H1 (cell line): ENCODE data around the gene CADM2. TPM values are rescaled to one million over a fixed set of nuclear protein-coding genes. Genes with fewer than 3 reads are reported as not detected.
A peak's percentile ranks its signal among the peaks of the same experiment; 100 is the strongest.

ENCODE experiments used
- CTCF ChIA-PET: fragments of 300-600 bp; sonication (Branson Sonifier 250); formaldehyde crosslinking; loops from one replicate; lab custom pipeline; 2021; ENCODE audit not compliant: partially characterized antibody; lab: Charles Lee
- POLR2A ChIA-PET: fragments of 300-600 bp; sonication (Branson Sonifier 250); formaldehyde crosslinking; loops from one replicate; lab custom pipeline; 2021; ENCODE audit warnings: inconsistent platforms; ENCODE audit not compliant: partially characterized antibody; lab: Charles Lee
- DNase-seq, 2 experiments: peaks; one replicate each; pipeline versions ENCODE4 v3.0.0 to v3.0.0-alpha.2; 2010 to 2022; ENCODE audit warnings: low spot score in 2 of 2, low read depth in 1 of 2, mixed read lengths in 1 of 2
- FAIRE-seq: peaks from 2 replicates; lab custom pipeline; 2011; peaks lifted over from hg19 to GRCh38; lab: Jason Lieb, UNC
- H2AFZ ChIP-seq: 2 replicates; pipeline ENCODE4 v1.8.1; 2012; ENCODE audit warnings: low read length, inconsistent platforms
- H2AK5ac ChIP-seq: 2 replicates; pipeline ENCODE4 v1.6.1; 2013; ENCODE audit warnings: low read depth, low read length
- H2BK120ac ChIP-seq: replicated peaks from 2 replicates; pipeline ENCODE3; 2013; ENCODE audit warnings: low read depth, low read length, inconsistent platforms
- H2BK12ac ChIP-seq: 2 replicates; pipeline ENCODE4 v1.6.1; 2013; ENCODE audit warnings: low read depth, low read length
- H2BK15ac ChIP-seq: 2 replicates; pipeline ENCODE4 v1.6.1; 2013; ENCODE audit warnings: low read length
- H2BK20ac ChIP-seq: 2 replicates; pipeline ENCODE4 v1.6.1; 2013; ENCODE audit warnings: low read length
- H2BK5ac ChIP-seq: 2 replicates; pipeline ENCODE4 v1.6.1; 2013; ENCODE audit warnings: low read depth, low read length
- H3K14ac ChIP-seq: 2 replicates; pipeline ENCODE4 v1.6.1; 2013; ENCODE audit warnings: inconsistent platforms; ENCODE audit not compliant: insufficient read length
- H3K18ac ChIP-seq: 2 replicates; pipeline ENCODE4 v1.6.1; 2013; ENCODE audit warnings: low read length; ENCODE audit errors: extremely low read depth
- H3K23ac ChIP-seq: 2 replicates; pipeline ENCODE4 v1.6.1; 2013; ENCODE audit warnings: inconsistent platforms; ENCODE audit not compliant: insufficient read length
- H3K23me2 ChIP-seq: 2 replicates; pipeline ENCODE4 v1.6.1; 2013; ENCODE audit warnings: low read depth, low read length
- H3K27ac ChIP-seq: 2 replicates; pipeline ENCODE4 v1.6.1; 2011; ENCODE audit warnings: low read depth, low read length, inconsistent platforms
- H3K27me3 ChIP-seq, 4 experiments: replicated peaks in 1 of 4; 1 replicate in 1 of 4; 2 replicates in 3 of 4; pipeline versions ENCODE4 v1.6.1 to v1.8.1; 2011 to 2013; ENCODE audit warnings: low read length in 3 of 4, mild to moderate bottlenecking in 3 of 4, inconsistent platforms in 2 of 4, mixed read lengths in 2 of 4, moderate library complexity in 1 of 4; ENCODE audit not compliant: control insufficient read depth in 3 of 4, insufficient read depth in 3 of 4; ENCODE audit errors: extremely low read depth in 1 of 4
- H3K36me3 ChIP-seq, 4 experiments: 2 replicates each; pipeline versions ENCODE4 v1.6.1 to v1.8.1; 2011 to 2013; ENCODE audit warnings: mild to moderate bottlenecking in 4 of 4, low read length in 3 of 4, moderate library complexity in 2 of 4, control low read depth in 1 of 4, inconsistent platforms in 1 of 4; ENCODE audit not compliant: insufficient read depth in 4 of 4, control insufficient read depth in 2 of 4
- H3K4ac ChIP-seq: replicated peaks from 2 replicates; pipeline ENCODE3; 2013; ENCODE audit warnings: low read length, low read depth, mixed read lengths, inconsistent platforms; ENCODE audit not compliant: insufficient read length
- H3K4me1 ChIP-seq, 4 experiments: replicated peaks in 1 of 4; 1 replicate in 1 of 4; 2 replicates in 3 of 4; pipeline versions ENCODE4 v1.6.1 to v1.8.1; 2011 to 2013; ENCODE audit warnings: low read length in 3 of 4, inconsistent platforms in 2 of 4, mixed read lengths in 1 of 4; ENCODE audit not compliant: insufficient read depth in 4 of 4, control insufficient read depth in 3 of 4
- H3K4me2 ChIP-seq, 2 experiments: 2 replicates each; pipeline versions ENCODE4 v1.6.1 to v1.8.1; 2011 to 2013; ENCODE audit warnings: low read depth in 2 of 2, low read length in 2 of 2, control low read depth in 1 of 2, inconsistent platforms in 1 of 2, mild to moderate bottlenecking in 1 of 2; ENCODE audit not compliant: insufficient read depth in 1 of 2
- H3K4me3 ChIP-seq, 4 experiments: fragments of 200-600, 300-600 bp in 1 of 4; sonication (generic), shearing (Covaris generic), sonication (Bioruptor Twin) in 1 of 4; 2 replicates each; pipeline versions ENCODE4 v1.5.1 to v1.8.1; 2011 to 2016; ENCODE audit warnings: low read length in 4 of 4, low read depth in 3 of 4, control low read depth in 2 of 4, inconsistent platforms in 2 of 4, mild to moderate bottlenecking in 2 of 4, mixed read lengths in 1 of 4, moderate library complexity in 1 of 4; ENCODE audit not compliant: insufficient read depth in 2 of 4; ENCODE audit errors: extremely low read depth in 1 of 4
- H3K56ac ChIP-seq: replicated peaks from 2 replicates; pipeline ENCODE3; 2013; ENCODE audit warnings: low read depth, mild to moderate bottlenecking, mixed read lengths, low read length, inconsistent platforms; ENCODE audit not compliant: insufficient read length
- H3K79me1 ChIP-seq: 2 replicates; pipeline ENCODE4 v1.6.1; 2013; ENCODE audit warnings: low read depth, low read length, control low read depth
- H3K79me2 ChIP-seq, 2 experiments: 2 replicates each; pipeline versions ENCODE4 v1.6.1 to v1.8.1; 2012 to 2013; ENCODE audit warnings: low read length in 2 of 2, mild to moderate bottlenecking in 2 of 2, inconsistent platforms in 1 of 2; ENCODE audit not compliant: insufficient read depth in 2 of 2, control insufficient read depth in 1 of 2
- H3K9ac ChIP-seq, 4 experiments: replicated peaks in 1 of 4; 1 replicate in 1 of 4; 2 replicates in 3 of 4; pipeline versions ENCODE4 v1.6.1 to v1.8.1; 2011 to 2013; ENCODE audit warnings: low read depth in 3 of 4, low read length in 3 of 4, control low read depth in 2 of 4, mild to moderate bottlenecking in 2 of 4, moderate library complexity in 2 of 4, inconsistent platforms in 1 of 4; ENCODE audit errors: extremely low read depth in 1 of 4
- H3K9me3 ChIP-seq, 2 experiments: 2 replicates each; pipeline versions ENCODE4 v1.6.1 to v1.8.1; 2012 to 2013; ENCODE audit warnings: mild to moderate bottlenecking in 2 of 2, moderate library complexity in 2 of 2, control low read depth in 1 of 2, inconsistent platforms in 1 of 2, low read depth in 1 of 2, low read length in 1 of 2, mixed read lengths in 1 of 2; ENCODE audit not compliant: insufficient read depth in 2 of 2
- H4K20me1 ChIP-seq, 2 experiments: replicated peaks in 1 of 2; 2 replicates each; pipeline versions ENCODE3 to v1.8.1; 2011 to 2013; ENCODE audit warnings: inconsistent platforms in 2 of 2, low read length in 2 of 2, mild to moderate bottlenecking in 1 of 2; ENCODE audit not compliant: insufficient read depth in 2 of 2, control insufficient read depth in 1 of 2
- H4K5ac ChIP-seq: 2 replicates; pipeline ENCODE4 v1.6.1; 2013; ENCODE audit warnings: low read length, low read depth, mixed read lengths, inconsistent platforms; ENCODE audit not compliant: insufficient read length
- H4K8ac ChIP-seq: 2 replicates; pipeline ENCODE4 v1.8.0; 2013; ENCODE audit warnings: mild to moderate bottlenecking, moderate library complexity, low read length, inconsistent platforms; ENCODE audit not compliant: insufficient read depth; ENCODE audit errors: extremely low read depth
- H4K91ac ChIP-seq: replicated peaks from 2 replicates; pipeline ENCODE3; 2013; ENCODE audit warnings: low read length, mixed read lengths, inconsistent platforms; ENCODE audit not compliant: insufficient read length
- BACH1 ChIP-seq: IDR thresholded peaks from 2 replicates; pipeline ENCODE4 v1.6.1; 2012; ENCODE audit warnings: low read length, improper control_type of control experiment
- CBX8 ChIP-seq: fragments of 300-800, 300-1000 bp; sonication (generic); IDR thresholded peaks from 2 replicates; pipeline ENCODE4 v1.7.1; 2016; ENCODE audit warnings: low read depth, low read length, borderline replicate concordance
- E2F6 ChIP-seq: IDR thresholded peaks from 2 replicates; pipeline ENCODE4 v1.6.1; 2012; ENCODE audit warnings: inconsistent platforms
- KDM1A ChIP-seq: fragments of 200-600, 300-600 bp; sonication (generic); IDR thresholded peaks from 2 replicates; pipeline ENCODE4 v1.7.1; 2016; ENCODE audit warnings: mild to moderate bottlenecking, low read length, borderline replicate concordance
- MAFK ChIP-seq: IDR thresholded peaks from 2 replicates; pipeline ENCODE4 v1.6.1; 2012; ENCODE audit warnings: low read depth, mild to moderate bottlenecking, improper control_type of control experiment, low read length
- WGBS, 2 experiments: shearing (Covaris generic) in 1 of 2; methylation state at CpG; one replicate each; pipeline versions ENCODE4 v1.1.6 to v1.1.7; 2013 to 2015; ENCODE audit warnings: low lambda C conversion rate in 2 of 2, mixed read lengths in 2 of 2, inconsistent platforms in 1 of 2, low coverage in 1 of 2, missing lambda C conversion rate in 1 of 2; ENCODE audit not compliant: insufficient replicate concordance in 2 of 2, insufficient coverage in 1 of 2, insufficient read length in 1 of 2; ENCODE audit errors: extremely low coverage in 1 of 2, missing lambda C conversion rate in 1 of 2; 5-methylcytosine and 5-hydroxymethylcytosine counted together
- polyA plus RNA-seq, 7 experiments: library from polyadenylated mRNA; depleted of rRNA in 3 of 7; stranded (reverse) in 5 of 7; unstranded in 2 of 7; fragments of >200 nt in 5 of 7; fragments of 200-250 nt in 2 of 7; gene quantifications; 1 replicate in 5 of 7; 2 replicates in 1 of 7; 4 replicates in 1 of 7; pipeline versions ENCODE4 v1.2.1 to v1.2.3, GENCODE V29; 2011 to 2013; ENCODE audit warnings: missing spikeins in 2 of 7, mixed read lengths in 2 of 7
- total RNA-seq: library from RNA; stranded (reverse); fragmentation: NEBNext Ultra II Directional; extraction: Animal tissue kit (Norgen Biotek cat#: 25700); gene quantifications from 2 replicates; pipeline ENCODE4 v1.2.1, GENCODE V29; 2021

CADM2 gene
- total and polyA plus RNA-seq, 2 of the 8 experiments (the other 6 are each of a cell fraction or from before 2014, with no cell fraction given), result 14.9 to 20.9 TPM

- no peaks in the 10 kb centered on the region for H3K79me1 ChIP-seq
- no peak overlapping the region for H3K18ac ChIP-seq
- H2BK5ac ChIP-seq, result no peak overlapping the region
- no peaks in the 10 kb centered on the region for H3K9me3 ChIP-seq
- ChIA-PET CTCF (no interaction called here), POLR2A (no interaction called here)
- FAIRE-seq (no peak), DNase-seq (no peak)
- no peak overlapping the region for H4K8ac ChIP-seq
- no peak overlapping the region for H3K4ac ChIP-seq
- H3K4me2 ChIP-seq, result no peak overlapping the region
- no peak overlapping the region for H2BK15ac ChIP-seq
- no peak overlapping the region for H3K4me3 ChIP-seq
- H2BK20ac ChIP-seq, result no peak overlapping the region
- no peak overlapping the region for H2AK5ac ChIP-seq
- no peak overlapping the region for H3K9ac ChIP-seq
- H2AFZ ChIP-seq, result no peak overlapping the region
- H3K14ac ChIP-seq, result no peak overlapping the region
- no peak overlapping the region for H3K27ac ChIP-seq
- H3K79me2 ChIP-seq, result no peaks in the 10 kb centered on the region
- 65% methylated on average over 1 of the region's 1 CpG; no CpG with 5 or more reads in 1 of the 2 experiments for WGBS, 2 experiments
- TF ChIP-seq KDM1A (no peak), E2F6 (no peak), CBX8 (no peak), BACH1 (peak; percentile 14; the same call in 1 of the 2 replicates), MAFK (peak; percentile 97)
- H2BK12ac ChIP-seq, result no peak overlapping the region
- H3K4me1 ChIP-seq, result peaks cover 0 to 3% (median 1%) of the 10 kb centered on the region in 4 experiments; a peak in 1 of 7 replicates
- H4K20me1 ChIP-seq, result no peaks in the 10 kb centered on the region
- no peak overlapping the region for H4K91ac ChIP-seq
- H2BK120ac ChIP-seq, result no peak overlapping the region
- no peak overlapping the region for H4K5ac ChIP-seq
- H3K56ac ChIP-seq, result no peak overlapping the region
- no peak overlapping the region for H3K23ac ChIP-seq
- no peaks in the 10 kb centered on the region for H3K23me2 ChIP-seq
- H3K36me3 ChIP-seq, result no peaks in the 10 kb centered on the region
- H3K27me3 ChIP-seq, result no peaks in the 10 kb centered on the region
Observed at GRCh38 chr3:85162905-85163304, 204.1 kb downstream of the CADM2 start.
